HepG2 (cell line): ENCODE results near the gene ABI2. TPM values are rescaled to one million over a fixed set of nuclear protein-coding genes. Genes with fewer than 3 reads are reported as not detected.

Source experiments
- ATAC-seq: fragments of 200-7000 bp; cut with Tn5 transposase; 3 replicates; pipeline ENCODE4 v1.9.1; 2020; ENCODE audit warnings: mild to moderate bottlenecking, moderate library complexity
- BruUV-seq: library from RNA; stranded (reverse); fragments of 400-500 nt; replicated peaks from 2 replicates; lab custom pipeline; 2021; lab: Mats Ljungman, UMichigan
- CTCF ChIA-PET: fragments of 300-600 bp; formaldehyde crosslinking; extraction: SDS; loops from one replicate; lab custom pipeline; 2021; ENCODE audit warnings: low total read pairs, inconsistent platforms, low intra/inter-chr PET ratio; lab: Yijun Ruan, JAX
- POLR2A ChIA-PET: fragments of 350-600 bp; sonication (Branson Sonifier 250); formaldehyde crosslinking; loops from one replicate; lab custom pipeline; 2020; ENCODE audit warnings: antibody characterized with exemption, inconsistent platforms; lab: Yijun Ruan, JAX
- DNase-seq: peaks from one replicate; pipeline ENCODE4 v3.0.0-alpha.2; 2015; ENCODE audit warnings: low spot score
- FAIRE-seq: peaks from 3 replicates; lab custom pipeline; 2011; peaks lifted over from hg19 to GRCh38; lab: Jason Lieb, UNC
- H2AFZ ChIP-seq: one replicate; pipeline ENCODE4 v1.6.1; 2011; ENCODE audit warnings: low read length, inconsistent platforms
- H3K27ac ChIP-seq: fragments of 300-600 bp; 3 replicates; pipeline ENCODE4 v1.8.0; 2011; ENCODE audit warnings: mixed run types, mild to moderate bottlenecking, mixed read lengths, low read length, inconsistent platforms; ENCODE audit not compliant: insufficient read depth; ENCODE audit errors: extremely low read length
- H3K27me3 ChIP-seq, 2 experiments: fragments of 200-600 bp in 1 of 2; 2 replicates in 1 of 2; 3 replicates in 1 of 2; pipeline versions ENCODE4 v1.6.0 to v1.8.0; 2011; ENCODE audit warnings: low read length in 2 of 2, mild to moderate bottlenecking in 2 of 2, moderate library complexity in 2 of 2, inconsistent platforms in 1 of 2; ENCODE audit not compliant: insufficient read depth in 2 of 2, control insufficient read depth in 1 of 2
- H3K36me3 ChIP-seq, 2 experiments: fragments of 200-600 bp in 1 of 2; replicated peaks in 1 of 2; 2 replicates in 1 of 2; 3 replicates in 1 of 2; pipeline versions ENCODE4 v1.5.1 to v1.8.0; 2011; ENCODE audit warnings: low read length in 2 of 2, inconsistent platforms in 1 of 2; ENCODE audit not compliant: insufficient read depth in 2 of 2, control insufficient read depth in 1 of 2
- H3K4me1 ChIP-seq: 2 replicates; pipeline ENCODE4 v1.5.1; 2012; ENCODE audit warnings: low read length, inconsistent platforms; ENCODE audit not compliant: insufficient read depth
- H3K4me2 ChIP-seq: 2 replicates; pipeline ENCODE4 v1.6.0; 2011; ENCODE audit warnings: low read depth, low read length, inconsistent platforms
- H3K4me3 ChIP-seq, 3 experiments: fragments of 200-600 bp in 1 of 3; sonication (generic), shearing (Covaris generic) in 1 of 3; replicated peaks in 1 of 3; 2 replicates each; pipeline ENCODE4 v1.5.1; 2011 to 2016; ENCODE audit warnings: low read length in 3 of 3, inconsistent platforms in 2 of 3, low read depth in 2 of 3, mild to moderate bottlenecking in 2 of 3, control low read depth in 1 of 3, mixed read lengths in 1 of 3; ENCODE audit not compliant: insufficient read depth in 1 of 3
- H3K79me2 ChIP-seq: one replicate; pipeline ENCODE4 v1.6.1; 2011; ENCODE audit warnings: low read length, inconsistent platforms; ENCODE audit not compliant: insufficient read depth
- H3K9ac ChIP-seq: 2 replicates; pipeline ENCODE4 v1.6.0; 2011; ENCODE audit warnings: mild to moderate bottlenecking, low read depth, low read length, inconsistent platforms; ENCODE audit not compliant: insufficient read depth
- H3K9me3 ChIP-seq: 2 replicates; pipeline ENCODE4 v1.5.1; 2012; ENCODE audit warnings: mild to moderate bottlenecking, low read length
- H4K20me1 ChIP-seq: 2 replicates; pipeline ENCODE4 v1.6.0; 2011; ENCODE audit warnings: inconsistent platforms, mild to moderate bottlenecking, low read length, moderate library complexity; ENCODE audit not compliant: insufficient read depth
- ELF3 ChIP-seq: IDR thresholded peaks from 2 replicates; pipeline ENCODE4 v1.6.1; 2016; ENCODE audit warnings: missing genetic modification reagents, missing compliant biosample characterization
- KLF13 ChIP-seq: sonication (generic); formaldehyde crosslinking; IDR thresholded peaks from 2 replicates; pipeline ENCODE4 v1.4.0; 2020; ENCODE audit warnings: mild to moderate bottlenecking, missing genetic modification reagents
- POLR2A ChIP-seq, 2 experiments: IDR thresholded peaks; 2 replicates each; pipeline ENCODE4 v1.6.1; 2011; ENCODE audit warnings: low read depth in 2 of 2, low read length in 2 of 2, mild to moderate bottlenecking in 1 of 2, moderate library complexity in 1 of 2; ENCODE audit not compliant: insufficient read depth in 1 of 2
- TRIM24 ChIP-seq: sonication (generic); formaldehyde crosslinking; IDR thresholded peaks from 2 replicates; pipeline ENCODE4 v1.8.0; 2022; ENCODE audit warnings: mild to moderate bottlenecking, missing genetic modification reagents
- ZFP36L2 ChIP-seq: sonication (generic); formaldehyde crosslinking; IDR thresholded peaks from 2 replicates; pipeline ENCODE4 v1.4.0; 2020; ENCODE audit warnings: missing genetic modification reagents
- ZNF709 ChIP-seq: sonication (generic); formaldehyde crosslinking; IDR thresholded peaks from 2 replicates; pipeline ENCODE4 v1.5.0; 2020; ENCODE audit warnings: mild to moderate bottlenecking, missing genetic modification reagents
- ZNF790 ChIP-seq: sonication (generic); formaldehyde crosslinking; IDR thresholded peaks from 2 replicates; pipeline ENCODE4 v1.8.0; 2022; ENCODE audit warnings: missing genetic modification reagents, mild to moderate bottlenecking, borderline replicate concordance
- WGBS: methylation state at CpG from one replicate; pipeline ENCODE4 v1.1.6; 2017; ENCODE audit warnings: low lambda C conversion rate; 5-methylcytosine and 5-hydroxymethylcytosine counted together
- in situ Hi-C: cut with HindIII; loops from 2 replicates; pipeline ENCODE4 v1.10.0; 2017; ENCODE audit warnings: low pct_unique_long_range_greater_than_20kb; ENCODE audit not compliant: extremely low pct_ligation_motif_present
- intact Hi-C: fragments of 100-400 bp; cut with micrococcal nuclease; formaldehyde crosslinking; loops from one replicate; pipeline ENCODE4 v1.10.0; 2022; ENCODE audit not compliant: unreplicated experiment
- polyA plus RNA-seq, 8 experiments: library from polyadenylated mRNA; depleted of rRNA in 3 of 8; stranded (reverse) in 7 of 8; unstranded in 1 of 8; fragments of >200 nt; fragmentation: Illumina TruSeq in 4 of 8; extraction: Trizol in 4 of 8; gene quantifications; 2 replicates each; pipeline versions ENCODE4 v1.2.1 to v1.2.3, GENCODE V29; 2011 to 2016; ENCODE audit warnings: low read depth in 4 of 8, missing spikeins in 1 of 8, mixed read lengths in 1 of 8; ENCODE audit not compliant: insufficient read depth in 1 of 8
- total RNA-seq, 5 experiments: library from RNA; depleted of rRNA; stranded (reverse); fragments of >200 nt; fragmentation: Illumina TruSeq; extraction: Trizol; gene quantifications; 2 replicates each; pipeline ENCODE4 v1.2.3, GENCODE V29; 2016; ENCODE audit warnings: low read depth in 1 of 5
- TF ChIP-seq, protein P1 (sequence below): sonication (generic); formaldehyde crosslinking; IDR thresholded peaks from 2 replicates; pipeline ENCODE4 v1.4.0; 2020; ENCODE audit warnings: missing genetic modification reagents; ENCODE audit errors: not compliant biosample characterization
- TF ChIP-seq, protein P2 (sequence below): IDR thresholded peaks from 2 replicates; pipeline ENCODE4 v1.6.1; 2016; ENCODE audit warnings: mild to moderate bottlenecking, missing biosample characterization, missing genetic modification reagents
- TF ChIP-seq, protein P3 (sequence below): sonication (generic); formaldehyde crosslinking; IDR thresholded peaks from 2 replicates; pipeline ENCODE4 v1.9.0; 2021; ENCODE audit warnings: mild to moderate bottlenecking, missing genetic modification reagents
- TF ChIP-seq, protein P4 (sequence below): sonication (generic); formaldehyde crosslinking; IDR thresholded peaks from 2 replicates; pipeline ENCODE4 v1.8.0; 2022; ENCODE audit warnings: mild to moderate bottlenecking, missing genetic modification reagents, borderline replicate concordance
- TF ChIP-seq, protein P5 (sequence below), 2 experiments: sonication (generic) in 1 of 2; formaldehyde crosslinking in 1 of 2; IDR thresholded peaks; 2 replicates each; pipeline versions ENCODE4 v1.5.1 to v1.6.1; 2011 to 2020; ENCODE audit warnings: borderline replicate concordance in 1 of 2, low read depth in 1 of 2, low read length in 1 of 2, mild to moderate bottlenecking in 1 of 2, missing genetic modification reagents in 1 of 2, moderate library complexity in 1 of 2

ABI2 gene
- total and polyA plus RNA-seq, 2 of the 13 experiments (the other 11 are each of a cell fraction or from before 2014, with no cell fraction given) = 28.4 to 32.4 TPM

DNA sequence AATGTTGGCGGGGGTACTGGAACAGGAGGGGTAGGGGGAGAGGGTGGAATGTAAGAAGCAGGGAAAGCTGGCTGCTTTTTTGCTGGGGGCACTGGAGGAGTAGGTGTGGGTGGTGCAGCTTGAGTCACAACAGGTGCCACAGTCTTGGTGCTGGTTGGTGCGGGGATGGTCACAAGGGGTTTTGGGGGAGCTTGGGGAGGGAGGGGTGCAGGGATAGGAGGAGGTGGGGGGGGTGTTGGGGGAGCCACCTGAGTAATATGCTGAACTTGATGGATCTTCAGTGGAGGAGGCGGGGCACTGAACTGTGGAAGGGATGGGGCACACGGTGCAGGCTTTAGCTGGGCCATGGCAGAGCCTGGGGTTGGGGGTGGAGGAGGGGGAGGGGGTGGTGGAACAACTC is 112.5 kb downstream of the ABI2 start:
- Histone ChIP-seq H3K27ac (no peak overlapping the region), H3K4me2 (no peak overlapping the region), H2AFZ (no peak overlapping the region), H3K36me3 (peaks cover 14 to 54% of the 10 kb centered on the region in 2 experiments), H3K4me3 (no peak overlapping the region), H3K4me1 (peaks cover 6% of the 10 kb centered on the region; the same call in 1 of the 2 replicates), H4K20me1 (no peaks in the 10 kb centered on the region), H3K27me3 (no peaks in the 10 kb centered on the region), H3K9ac (no peak overlapping the region), H3K79me2 (no peaks in the 10 kb centered on the region), H3K9me3 (no peaks in the 10 kb centered on the region)
- FAIRE-seq (no peak), DNase-seq (no peak), ATAC-seq (no peak)
- ChIA-PET POLR2A (no interaction called here), CTCF (no interaction called here)
- in situ Hi-C loops (no loop called here), intact Hi-C loops (no loop called here)
- 94% methylated on average over 4 of the region's 4 CpGs for whole genome bisulfite sequencing
- BruUV-seq = no TSS peak
- TF ChIP-seq ZNF709 (CRISPR knock-in tag) (no peak), ZNF790 (CRISPR knock-in tag) (no peak), ZFP36L2 (no peak), ELF3 (CRISPR knock-in tag) (no peak), POLR2A (IDR thresholded peaks at IDR 0.05; ENCODE audit: insufficient read depth in 1 of 2, low read depth in 2 of 2, low read length in 2 of 2) (no peak), KLF13 (CRISPR knock-in tag) (no peak), TRIM24 (CRISPR knock-in tag) (no peak)
- TF ChIP-seq, protein P1, sequence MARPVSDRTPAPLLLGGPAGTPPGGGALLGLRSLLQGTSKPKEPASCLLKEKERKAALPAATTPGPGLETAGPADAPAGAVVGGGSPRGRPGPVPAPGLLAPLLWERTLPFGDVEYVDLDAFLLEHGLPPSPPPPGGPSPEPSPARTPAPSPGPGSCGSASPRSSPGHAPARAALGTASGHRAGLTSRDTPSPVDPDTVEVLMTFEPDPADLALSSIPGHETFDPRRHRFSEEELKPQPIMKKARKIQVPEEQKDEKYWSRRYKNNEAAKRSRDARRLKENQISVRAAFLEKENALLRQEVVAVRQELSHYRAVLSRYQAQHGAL (CRISPR knock-in tag) = no peak
- TF ChIP-seq, protein P2, sequence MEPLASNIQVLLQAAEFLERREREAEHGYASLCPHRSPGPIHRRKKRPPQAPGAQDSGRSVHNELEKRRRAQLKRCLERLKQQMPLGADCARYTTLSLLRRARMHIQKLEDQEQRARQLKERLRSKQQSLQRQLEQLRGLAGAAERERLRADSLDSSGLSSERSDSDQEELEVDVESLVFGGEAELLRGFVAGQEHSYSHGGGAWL (CRISPR knock-in tag) = no peak
- TF ChIP-seq, protein P3, sequence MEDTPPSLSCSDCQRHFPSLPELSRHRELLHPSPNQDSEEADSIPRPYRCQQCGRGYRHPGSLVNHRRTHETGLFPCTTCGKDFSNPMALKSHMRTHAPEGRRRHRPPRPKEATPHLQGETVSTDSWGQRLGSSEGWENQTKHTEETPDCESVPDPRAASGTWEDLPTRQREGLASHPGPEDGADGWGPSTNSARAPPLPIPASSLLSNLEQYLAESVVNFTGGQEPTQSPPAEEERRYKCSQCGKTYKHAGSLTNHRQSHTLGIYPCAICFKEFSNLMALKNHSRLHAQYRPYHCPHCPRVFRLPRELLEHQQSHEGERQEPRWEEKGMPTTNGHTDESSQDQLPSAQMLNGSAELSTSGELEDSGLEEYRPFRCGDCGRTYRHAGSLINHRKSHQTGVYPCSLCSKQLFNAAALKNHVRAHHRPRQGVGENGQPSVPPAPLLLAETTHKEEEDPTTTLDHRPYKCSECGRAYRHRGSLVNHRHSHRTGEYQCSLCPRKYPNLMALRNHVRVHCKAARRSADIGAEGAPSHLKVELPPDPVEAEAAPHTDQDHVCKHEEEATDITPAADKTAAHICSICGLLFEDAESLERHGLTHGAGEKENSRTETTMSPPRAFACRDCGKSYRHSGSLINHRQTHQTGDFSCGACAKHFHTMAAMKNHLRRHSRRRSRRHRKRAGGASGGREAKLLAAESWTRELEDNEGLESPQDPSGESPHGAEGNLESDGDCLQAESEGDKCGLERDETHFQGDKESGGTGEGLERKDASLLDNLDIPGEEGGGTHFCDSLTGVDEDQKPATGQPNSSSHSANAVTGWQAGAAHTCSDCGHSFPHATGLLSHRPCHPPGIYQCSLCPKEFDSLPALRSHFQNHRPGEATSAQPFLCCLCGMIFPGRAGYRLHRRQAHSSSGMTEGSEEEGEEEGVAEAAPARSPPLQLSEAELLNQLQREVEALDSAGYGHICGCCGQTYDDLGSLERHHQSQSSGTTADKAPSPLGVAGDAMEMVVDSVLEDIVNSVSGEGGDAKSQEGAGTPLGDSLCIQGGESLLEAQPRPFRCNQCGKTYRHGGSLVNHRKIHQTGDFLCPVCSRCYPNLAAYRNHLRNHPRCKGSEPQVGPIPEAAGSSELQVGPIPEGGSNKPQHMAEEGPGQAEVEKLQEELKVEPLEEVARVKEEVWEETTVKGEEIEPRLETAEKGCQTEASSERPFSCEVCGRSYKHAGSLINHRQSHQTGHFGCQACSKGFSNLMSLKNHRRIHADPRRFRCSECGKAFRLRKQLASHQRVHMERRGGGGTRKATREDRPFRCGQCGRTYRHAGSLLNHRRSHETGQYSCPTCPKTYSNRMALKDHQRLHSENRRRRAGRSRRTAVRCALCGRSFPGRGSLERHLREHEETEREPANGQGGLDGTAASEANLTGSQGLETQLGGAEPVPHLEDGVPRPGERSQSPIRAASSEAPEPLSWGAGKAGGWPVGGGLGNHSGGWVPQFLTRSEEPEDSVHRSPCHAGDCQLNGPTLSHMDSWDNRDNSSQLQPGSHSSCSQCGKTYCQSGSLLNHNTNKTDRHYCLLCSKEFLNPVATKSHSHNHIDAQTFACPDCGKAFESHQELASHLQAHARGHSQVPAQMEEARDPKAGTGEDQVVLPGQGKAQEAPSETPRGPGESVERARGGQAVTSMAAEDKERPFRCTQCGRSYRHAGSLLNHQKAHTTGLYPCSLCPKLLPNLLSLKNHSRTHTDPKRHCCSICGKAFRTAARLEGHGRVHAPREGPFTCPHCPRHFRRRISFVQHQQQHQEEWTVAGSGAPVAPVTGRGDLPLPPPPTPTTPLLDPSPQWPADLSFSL (CRISPR knock-in tag) = no peak
- TF ChIP-seq, protein P4, sequence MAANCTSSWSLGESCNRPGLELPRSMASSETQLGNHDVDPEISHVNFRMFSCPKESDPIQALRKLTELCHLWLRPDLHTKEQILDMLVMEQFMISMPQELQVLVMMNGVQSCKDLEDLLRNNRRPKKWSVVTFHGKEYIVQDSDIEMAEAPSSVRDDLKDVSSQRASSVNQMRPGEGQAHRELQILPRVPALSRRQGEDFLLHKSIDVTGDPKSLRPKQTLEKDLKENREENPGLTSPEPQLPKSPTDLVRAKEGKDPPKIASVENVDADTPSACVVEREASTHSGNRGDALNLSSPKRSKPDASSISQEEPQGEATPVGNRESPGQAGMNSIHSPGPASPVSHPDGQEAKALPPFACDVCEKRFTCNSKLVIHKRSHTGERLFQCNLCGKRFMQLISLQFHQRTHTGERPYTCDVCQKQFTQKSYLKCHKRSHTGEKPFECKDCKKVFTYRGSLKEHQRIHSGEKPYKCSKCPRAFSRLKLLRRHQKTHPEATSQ (CRISPR knock-in tag) = no peak
- TF ChIP-seq, protein P5, sequence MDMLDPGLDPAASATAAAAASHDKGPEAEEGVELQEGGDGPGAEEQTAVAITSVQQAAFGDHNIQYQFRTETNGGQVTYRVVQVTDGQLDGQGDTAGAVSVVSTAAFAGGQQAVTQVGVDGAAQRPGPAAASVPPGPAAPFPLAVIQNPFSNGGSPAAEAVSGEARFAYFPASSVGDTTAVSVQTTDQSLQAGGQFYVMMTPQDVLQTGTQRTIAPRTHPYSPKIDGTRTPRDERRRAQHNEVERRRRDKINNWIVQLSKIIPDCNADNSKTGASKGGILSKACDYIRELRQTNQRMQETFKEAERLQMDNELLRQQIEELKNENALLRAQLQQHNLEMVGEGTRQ (IDR thresholded peaks at IDR 0.05; ENCODE audit: low read depth, low read length) = no peak
- TF ChIP-seq, protein P5 (CRISPR knock-in tag; IDR thresholded peaks at IDR 0.05; ENCODE audit: borderline replicate concordance) = no peak
